Activated CD8-positive, alpha-beta memory T cell treated with anti-CD3 and anti-CD28 coated beads for 4 hours (primary cell): ENCODE data around the gene SLC9A4.
"Not testable (repeated sequence)": the region's sequence is repeated elsewhere in the genome, so short reads cannot be mapped to it uniquely, and the experiment has no call there.

Experiments used
- DNase-seq, 2 donors: peaks; one replicate each; pipeline ENCODE4 v3.0.0-alpha.2; 2020; ENCODE audit warnings: low read depth in 2 of 2

SLC9A4 gene

DNA sequence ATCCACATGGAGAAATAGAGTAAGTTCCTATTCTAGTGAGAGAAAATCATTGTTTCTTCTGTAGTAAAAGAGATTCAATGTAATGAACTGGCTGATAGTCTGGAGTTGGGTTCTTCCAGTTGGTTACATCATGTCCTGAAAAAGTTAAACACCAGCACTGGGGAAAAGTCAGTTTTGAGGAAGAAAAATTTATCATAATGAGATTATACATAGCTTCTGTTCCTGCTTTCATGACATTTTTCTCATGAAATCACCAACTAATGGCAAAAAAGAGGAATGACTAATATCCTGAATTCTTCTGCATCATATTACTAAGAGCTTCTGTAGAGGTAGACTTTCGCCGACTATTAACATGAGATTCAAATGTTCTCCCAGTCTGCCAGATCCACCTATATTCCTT, 77.1 kb downstream of the SLC9A4 start:
- DNase-seq = no peak

DNA sequence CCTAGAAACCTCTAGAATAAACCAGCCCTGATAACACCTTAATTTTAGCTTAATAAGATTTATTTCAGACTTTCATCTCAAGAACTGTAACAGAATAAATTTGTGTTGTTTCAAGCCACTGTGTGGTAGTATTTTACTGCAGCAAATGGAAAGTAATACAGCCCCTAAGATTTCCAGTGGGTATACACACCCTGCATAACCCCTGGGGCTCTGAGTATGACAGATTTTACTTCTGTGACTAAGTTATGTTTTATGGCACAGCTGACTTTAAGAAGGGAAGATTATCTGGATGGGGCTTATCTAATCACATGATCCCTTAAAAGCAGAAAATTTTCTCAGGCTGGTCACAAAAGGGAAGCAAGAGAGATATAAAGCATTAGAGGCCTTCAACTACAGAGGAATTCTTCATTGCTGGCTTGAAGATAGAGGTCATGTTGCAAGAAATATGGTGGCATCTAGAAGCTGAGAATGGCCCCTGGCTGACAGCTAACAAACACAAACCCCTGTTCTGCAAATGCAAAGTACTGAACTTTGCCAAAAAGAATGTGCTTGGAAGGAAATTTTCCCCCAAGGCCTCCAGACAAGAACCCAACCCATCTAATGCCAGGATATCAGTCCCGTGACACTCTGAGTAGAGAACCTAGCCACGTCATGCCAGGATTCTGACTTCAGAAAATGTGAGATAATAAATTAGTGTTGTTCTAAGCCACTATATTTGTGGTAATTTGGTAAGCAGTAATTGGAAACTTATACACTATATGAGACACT, 78.5 kb downstream of the SLC9A4 start:
- no peak for DNase-seq

DNA sequence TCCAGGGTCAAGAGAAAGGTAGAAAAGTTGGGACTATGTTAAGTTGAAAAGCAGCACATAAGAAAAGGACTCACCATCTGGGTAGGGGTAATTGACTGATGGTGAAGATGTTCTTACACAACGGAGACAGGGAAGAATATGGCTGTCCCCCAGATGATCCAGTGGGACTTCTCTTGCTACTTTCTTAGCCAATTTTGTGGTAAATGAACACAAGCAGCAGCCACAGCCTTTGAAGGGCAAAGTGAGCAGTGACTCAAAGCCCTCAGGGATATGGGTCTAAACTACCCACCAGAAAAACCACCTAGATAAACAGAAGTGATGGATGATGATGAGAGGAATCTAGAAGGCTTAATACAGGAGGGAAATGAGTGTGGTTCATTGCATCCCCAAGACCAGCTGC, 80.6 kb downstream of the SLC9A4 start:
- no peak for DNase-seq

DNA sequence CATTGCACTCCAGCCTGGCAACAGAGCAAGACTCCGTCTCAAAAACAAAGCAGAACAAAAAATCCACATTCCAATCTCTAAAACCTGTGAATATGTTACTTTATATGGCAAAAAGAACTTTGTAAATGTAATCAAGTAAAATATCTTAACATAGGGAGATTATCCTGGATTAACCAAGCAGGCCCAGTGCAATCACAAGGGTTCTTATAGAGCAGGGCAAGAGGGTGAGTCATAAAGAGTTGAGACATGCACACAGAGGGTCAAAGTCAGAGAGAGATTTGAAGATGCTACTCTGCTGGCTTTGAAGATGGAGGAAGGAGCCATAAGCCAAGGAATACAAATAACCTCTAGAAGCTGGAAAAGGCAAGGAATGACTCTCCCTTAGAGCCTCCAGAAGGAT, 85.4 kb downstream of the SLC9A4 start:
- DNase-seq = no peak

DNA sequence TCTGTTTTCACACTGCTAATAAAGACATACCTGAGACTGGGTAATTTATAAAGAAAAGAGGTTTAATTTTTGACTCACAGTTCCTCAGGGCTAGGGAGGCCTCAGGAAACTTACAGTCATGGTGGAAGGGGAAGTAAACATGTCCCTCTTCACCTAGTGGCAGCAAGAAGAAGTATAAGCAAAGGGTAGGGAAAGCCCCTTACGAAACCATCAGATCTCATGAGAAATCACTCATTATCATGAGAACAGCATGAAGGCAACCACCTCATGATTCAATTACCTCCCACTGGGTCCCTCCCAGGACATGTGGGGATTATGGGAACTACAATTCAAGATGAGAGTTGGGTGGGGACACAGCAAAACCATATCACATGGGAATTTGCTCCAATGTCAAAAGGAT, 89.5 kb downstream of the SLC9A4 start:
- DNase-seq = not testable (repeated sequence)

DNA sequence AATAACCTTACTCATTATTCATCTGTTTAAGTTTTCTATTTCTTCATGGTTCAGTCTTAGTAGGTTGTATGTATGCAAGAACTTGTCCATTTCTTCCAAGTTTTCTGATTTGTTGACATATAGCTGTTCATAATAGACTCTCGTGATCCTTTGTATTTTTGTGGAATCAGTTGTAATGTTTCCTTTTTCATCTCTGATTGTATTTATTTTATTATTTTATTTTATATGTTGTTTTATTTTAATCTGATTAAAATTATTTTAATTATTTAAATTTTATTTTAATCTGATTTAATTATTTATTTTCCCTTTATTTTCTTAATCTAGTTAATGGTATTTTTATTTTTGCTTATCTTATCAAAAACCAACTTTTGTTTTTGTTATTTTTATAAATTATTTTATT, 102.9 kb downstream of the SLC9A4 start:
- no peak for DNase-seq

DNA sequence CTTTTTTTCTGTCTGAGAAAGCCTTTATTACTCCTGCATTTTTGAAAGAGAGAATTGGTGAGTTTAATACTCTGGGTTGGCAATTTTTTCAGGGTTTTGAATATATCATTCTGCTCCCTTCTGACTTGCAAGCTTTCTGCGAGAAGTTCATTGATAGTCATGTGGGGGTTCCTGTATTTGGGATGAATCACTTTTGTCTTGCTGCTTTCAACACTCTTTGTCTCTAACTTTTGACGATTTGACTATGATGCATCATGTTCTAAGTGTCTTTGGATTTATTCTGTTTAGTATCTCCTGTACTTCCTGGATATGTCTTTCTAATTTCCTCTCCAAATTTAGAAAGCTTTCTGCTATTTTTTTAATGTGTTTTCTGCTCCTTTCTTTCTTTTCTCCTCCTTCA, 105.3 kb downstream of the SLC9A4 start:
- DNase-seq = no peak

DNA sequence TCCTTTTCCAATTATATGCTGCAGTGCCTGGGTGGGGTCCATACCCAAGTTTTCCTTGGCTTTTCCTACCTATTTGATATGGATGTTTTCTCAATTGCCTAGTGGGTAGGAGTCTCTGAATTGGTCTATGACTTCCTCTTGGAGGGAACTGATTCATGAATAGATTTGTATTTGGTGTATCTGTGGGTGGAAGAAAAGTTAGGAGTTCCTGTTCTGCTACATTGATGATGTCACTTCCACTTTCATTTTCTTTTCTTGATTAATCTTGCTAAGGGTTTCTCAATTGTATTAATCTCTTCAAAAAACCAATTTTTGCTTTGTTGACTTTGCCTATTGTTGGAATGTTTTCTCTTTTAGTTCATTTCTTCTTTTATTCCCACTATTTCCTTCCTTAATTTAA, 108.9 kb downstream of the SLC9A4 start:
- DNase-seq = no peak

DNA sequence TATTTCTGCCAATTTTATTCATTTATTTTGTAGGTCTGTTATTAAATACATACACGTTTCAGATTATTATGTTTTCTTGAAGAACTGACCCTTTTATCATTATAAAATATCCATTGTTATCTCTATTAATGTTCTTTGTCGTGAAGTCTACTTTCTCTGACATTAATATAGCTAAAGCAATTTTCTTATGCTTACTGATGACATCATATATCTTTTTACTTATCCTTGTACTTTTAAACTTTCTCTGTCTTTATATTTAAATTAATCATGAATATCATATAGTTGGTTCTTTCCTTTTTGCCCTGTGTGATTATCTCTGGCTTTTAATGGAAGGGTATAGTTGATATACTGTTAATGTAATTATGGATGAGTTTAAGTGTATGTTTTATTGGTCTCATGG, 109.8 kb downstream of the SLC9A4 start:
- no peak for DNase-seq
